Activated naive CD4-positive, alpha-beta T cell treated with anti-CD3 and anti-CD28 coated beads, Interleukin-2, amount 50 U/mL, for 16 hours (primary cell): ENCODE results near the gene LMBR1.
"Not testable (repeated sequence)": the region's sequence is repeated elsewhere in the genome, so short reads cannot be mapped to it uniquely, and the experiment has no call there.

Experiments used
- DNase-seq: peaks from one replicate; pipeline ENCODE4 v3.0.0-alpha.2; 2020

LMBR1 gene

GRCh38 chr7:156843582-156843981 is 49.4 kb downstream of the LMBR1 start:
- DNase-seq, result not testable (repeated sequence)

DNA sequence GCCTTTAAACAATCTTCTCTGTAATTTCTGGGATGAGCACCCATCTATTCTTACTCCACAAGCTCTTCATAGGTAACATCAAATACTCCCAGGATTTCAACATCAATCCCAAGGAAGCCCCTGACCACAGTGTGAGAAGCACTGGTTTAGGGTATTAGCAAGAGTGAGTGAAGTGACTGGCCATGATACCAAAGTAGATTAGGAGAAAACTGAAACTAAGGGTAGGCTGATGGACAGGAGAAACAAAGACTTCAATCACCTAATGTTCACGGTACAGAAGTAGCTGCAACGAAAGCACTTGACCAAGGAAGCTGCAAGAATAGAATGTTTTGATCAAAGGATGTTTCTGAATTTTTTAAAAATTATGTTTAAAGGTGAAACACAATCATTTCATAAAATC is 49.8 kb downstream of the LMBR1 start:
- DNase-seq, result no peak

GRCh38 chr7:156842740-156843140 is 50.2 kb downstream of the LMBR1 start:
- DNase-seq, result no peak

DNA sequence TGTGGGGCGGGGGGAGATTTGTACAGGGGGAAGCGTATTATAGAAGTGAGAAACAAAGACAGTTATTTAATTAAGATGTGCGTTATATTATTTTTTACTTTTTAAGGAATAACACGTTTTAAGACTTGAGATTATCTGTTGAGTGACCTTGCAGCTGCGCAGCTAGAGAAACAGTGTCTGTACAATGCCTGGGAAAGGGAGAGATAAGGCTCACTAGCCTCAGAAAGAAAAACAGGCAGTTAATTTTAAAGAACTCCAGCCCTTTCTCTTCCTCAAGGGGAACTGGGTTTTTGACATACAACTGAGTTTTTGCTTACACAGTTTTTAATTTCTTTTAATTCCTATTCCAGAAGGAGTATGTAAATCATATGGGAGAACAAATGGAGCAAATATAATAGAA is 50.7 kb downstream of the LMBR1 start:
- DNase-seq, result no peak

- no peak for DNase-seq
These were observed 51.5 kb downstream of the LMBR1 start for GRCh38 chr7:156841497-156841896.

- DNase-seq, result no peak
These were observed 52.8 kb downstream of the LMBR1 start for GRCh38 chr7:156840134-156840533.

DNA sequence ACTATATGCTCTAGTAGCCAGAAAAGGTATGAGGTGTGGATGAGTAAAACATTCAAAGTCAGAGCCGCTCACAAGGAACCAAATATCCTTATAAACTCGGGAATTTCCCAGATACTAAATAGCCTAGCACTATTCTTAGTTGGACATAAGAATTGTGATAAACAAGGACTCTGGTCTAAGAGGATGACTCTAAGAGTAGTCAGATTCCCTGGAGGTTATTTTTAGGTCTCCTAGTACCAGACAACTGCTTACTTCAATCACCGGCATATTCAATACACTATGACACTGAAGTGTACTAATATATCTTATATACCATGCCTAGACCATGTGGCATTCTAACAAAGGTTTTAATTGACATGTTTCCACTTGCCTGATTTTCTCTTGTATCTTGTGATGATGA is 56.5 kb downstream of the LMBR1 start:
- DNase-seq, result no peak

DNA sequence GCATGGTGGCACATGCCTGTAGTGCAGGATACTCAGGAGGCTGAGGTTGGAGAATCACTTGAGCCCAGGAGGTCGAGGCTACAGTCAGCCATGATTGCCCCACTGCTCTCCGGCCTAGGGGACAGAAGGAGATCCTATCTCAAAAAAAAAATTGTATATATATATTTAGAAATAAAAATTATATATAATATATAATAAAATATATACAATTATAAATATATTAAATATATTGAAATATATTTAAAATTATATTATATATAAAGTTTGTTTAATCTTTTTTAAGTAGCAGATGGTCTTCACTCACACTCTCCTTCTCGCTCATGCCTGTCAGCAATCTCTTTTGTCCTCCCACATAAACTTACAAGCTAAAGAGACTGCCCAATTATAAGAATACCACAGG is 58.5 kb downstream of the LMBR1 start:
- no peak for DNase-seq

DNA sequence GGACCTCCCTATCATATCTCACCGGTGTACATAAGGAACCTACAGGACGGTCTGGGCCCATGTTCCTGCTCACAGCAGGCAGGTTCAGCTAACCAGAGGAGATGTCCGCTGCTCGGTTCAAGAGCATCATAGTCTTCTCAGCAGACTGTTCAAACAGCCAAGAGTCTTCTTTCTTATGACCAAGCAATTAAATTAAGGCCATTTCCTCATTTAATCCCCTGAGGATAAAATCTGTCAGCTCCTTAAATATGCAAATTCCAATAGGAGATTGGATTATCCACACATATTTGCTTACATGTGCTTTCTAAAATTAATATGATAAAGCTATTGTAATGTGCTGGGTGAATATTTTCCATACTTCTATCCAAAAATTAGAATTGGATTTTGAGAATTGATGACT is 59.7 kb downstream of the LMBR1 start:
- no peak for DNase-seq

- DNase-seq, result no peak
These were observed 60.6 kb downstream of the LMBR1 start for GRCh38 chr7:156832195-156832877.

GRCh38 chr7:156829669-156830336 is 63.2 kb downstream of the LMBR1 start:
- DNase-seq, result no peak

DNA sequence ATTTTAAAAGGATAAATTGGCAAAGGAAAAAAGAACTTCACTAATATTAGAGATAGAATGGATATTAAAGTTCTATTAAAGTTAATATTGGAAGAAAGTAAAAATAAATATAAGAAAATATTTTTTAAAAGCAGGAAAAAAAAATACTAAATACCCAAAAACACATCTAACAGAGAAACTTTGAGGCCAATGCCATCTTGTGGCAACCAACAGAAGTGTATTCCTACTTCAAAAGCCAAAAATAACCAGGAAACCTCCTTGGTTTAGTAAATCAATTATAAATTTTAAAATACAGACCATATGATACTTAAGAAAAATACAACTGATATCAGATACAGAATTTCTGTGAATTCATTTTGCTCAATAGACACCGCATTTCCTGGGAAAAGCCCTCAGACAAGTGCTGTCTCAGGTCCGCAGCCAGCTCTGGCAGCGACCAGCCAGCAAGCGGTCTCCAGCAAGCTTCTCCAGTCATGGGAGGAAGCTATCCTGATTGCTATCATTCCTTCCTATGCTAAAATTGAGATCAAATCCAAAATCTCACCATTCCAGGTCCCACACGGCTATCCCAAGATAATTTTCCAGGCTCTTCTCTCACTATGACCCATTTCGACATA is 65.3 kb downstream of the LMBR1 start:
- DNase-seq, result no peak

- DNase-seq, result no peak
These were observed 69.5 kb downstream of the LMBR1 start for GRCh38 chr7:156823435-156823834.

GRCh38 chr7:156820445-156821063 is 72.4 kb downstream of the LMBR1 start:
- no peak for DNase-seq

DNA sequence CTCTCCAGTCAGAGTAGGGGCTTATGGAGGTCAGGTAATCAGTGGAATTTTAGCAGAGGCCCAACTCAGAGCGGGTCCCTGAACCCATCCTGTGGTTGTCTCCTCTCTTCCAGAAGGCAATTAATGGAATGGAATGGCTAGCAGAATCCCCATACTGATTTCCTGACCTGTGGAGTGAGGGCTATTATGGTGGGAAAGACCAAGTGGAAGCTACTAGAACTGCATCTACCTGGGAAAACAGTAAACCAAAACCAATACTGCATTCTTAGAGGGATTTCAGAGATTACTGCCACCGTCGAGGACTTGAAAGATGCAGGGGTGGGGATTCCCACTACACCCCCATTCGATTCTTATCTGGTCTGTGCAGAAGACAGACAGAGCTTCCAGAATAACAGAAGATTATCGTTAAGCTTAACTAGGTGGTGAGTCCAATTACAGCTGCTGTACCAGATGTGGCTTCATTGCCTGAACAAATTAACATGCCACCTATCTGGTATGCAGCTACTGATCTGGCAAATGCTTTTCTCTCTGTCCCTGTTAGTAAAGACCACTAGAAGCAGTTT is 73.2 kb downstream of the LMBR1 start:
- DNase-seq, result no peak

GRCh38 chr7:156818133-156818532 is 74.8 kb downstream of the LMBR1 start:
- no peak for DNase-seq

GRCh38 chr7:156816943-156817572 is 75.9 kb downstream of the LMBR1 start:
- no peak for DNase-seq

- DNase-seq, result no peak
These were observed 81.3 kb downstream of the LMBR1 start for GRCh38 chr7:156811706-156812105.

DNA sequence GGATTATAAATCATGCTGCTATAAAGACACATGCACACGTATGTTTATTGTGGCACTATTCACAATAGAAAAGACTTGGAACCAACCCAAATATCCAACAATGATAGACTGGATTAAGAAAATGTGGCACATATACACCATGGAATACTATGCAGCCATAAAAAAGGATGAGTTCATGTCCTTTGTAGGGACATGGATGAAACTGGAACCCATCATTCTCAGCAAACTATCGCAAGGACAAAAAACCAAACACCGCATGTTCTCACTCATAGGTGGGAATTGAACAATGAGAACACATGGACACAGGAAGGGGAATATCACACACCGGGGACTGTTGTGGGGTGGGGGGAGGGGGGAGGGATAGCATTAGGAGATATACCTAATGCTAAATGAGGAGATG is 89.3 kb downstream of the LMBR1 start:
- DNase-seq, result not testable (repeated sequence)

GRCh38 chr7:156802214-156802613 is 90.8 kb downstream of the LMBR1 start:
- DNase-seq, result no peak

DNA sequence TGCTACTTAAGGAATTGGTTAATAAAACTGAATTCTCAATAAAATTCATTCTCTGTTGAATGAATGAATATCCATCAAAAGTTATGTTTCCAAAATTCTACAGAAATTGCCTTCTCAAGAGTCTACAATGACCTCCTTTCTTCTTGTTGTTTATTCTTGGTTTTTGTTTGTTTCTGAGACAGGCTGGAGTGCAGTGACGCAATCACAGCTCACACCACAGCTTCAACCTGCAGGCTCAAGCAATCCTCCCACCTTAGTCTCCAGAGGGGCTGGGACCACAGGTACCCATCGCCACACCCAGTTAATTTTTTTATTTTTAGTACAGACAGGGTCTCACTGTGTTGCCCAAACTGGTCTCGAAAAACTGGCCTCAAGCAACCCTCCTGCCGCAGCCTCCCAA is 97.6 kb downstream of the LMBR1 start:
- no peak for DNase-seq

GRCh38 chr7:156793334-156793733 is 99.6 kb downstream of the LMBR1 start:
- DNase-seq, result no peak

DNA sequence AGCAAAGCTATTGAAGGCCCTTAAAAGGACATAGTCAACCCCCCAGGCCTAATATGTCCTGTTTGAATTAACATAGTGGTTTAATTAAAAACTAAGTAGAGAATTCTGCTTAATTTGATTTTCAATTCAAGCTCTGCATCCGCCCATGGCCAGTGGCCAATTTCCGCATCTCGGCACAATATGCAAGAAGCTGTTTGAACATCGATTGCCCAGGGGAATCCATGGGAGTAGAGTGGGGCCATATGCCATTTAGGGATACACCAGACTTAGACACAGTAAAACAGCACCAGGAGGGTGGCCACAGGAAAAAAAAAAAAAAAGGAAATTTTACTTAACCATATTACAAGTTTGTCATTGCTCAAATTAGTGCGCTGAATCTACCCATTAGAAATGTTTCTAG is 100.4 kb downstream of the LMBR1 start:
- DNase-seq, result no peak
